GM12878 (cell line): ENCODE data around the gene CNTNAP2.

ENCODE experiments used
- FOXK2 ChIP-seq: fragments of 450-650 bp; IDR thresholded peaks from 2 replicates; pipeline ENCODE4 v1.6.1; 2017; ENCODE audit warnings: mild to moderate bottlenecking, moderate library complexity
- TCF7 ChIP-seq: IDR thresholded peaks from 2 replicates; pipeline ENCODE4 v1.6.1; 2014; ENCODE audit warnings: antibody characterized with exemption, borderline replicate concordance
- YBX1 ChIP-seq: fragments of 450-650 bp; IDR thresholded peaks from 2 replicates; pipeline ENCODE4 v1.6.1; 2016; ENCODE audit warnings: antibody characterized with exemption
- TF ChIP-seq, protein P1 (sequence below), 3 experiments: IDR thresholded peaks in 2 of 3; conservative IDR thresholded peaks in 1 of 3; 2 replicates each; pipeline ENCODE4 v1.5.1; 2011; ENCODE audit warnings: low read depth in 3 of 3, low read length in 3 of 3, mild to moderate bottlenecking in 3 of 3, control low read depth in 2 of 3, moderate library complexity in 2 of 3, inconsistent platforms in 1 of 3, mixed read lengths in 1 of 3; ENCODE audit not compliant: control insufficient read depth in 2 of 3, insufficient read depth in 1 of 3; ENCODE audit errors: extremely low read depth in 1 of 3
- TF ChIP-seq, protein P2 (sequence below): IDR thresholded peaks from 2 replicates; pipeline ENCODE4 v1.6.1; 2012; ENCODE audit warnings: low read length, inconsistent platforms

- TF ChIP-seq YBX1 (no peak), TCF7 (no peak), FOXK2 (no peak)
- TF ChIP-seq, protein P1, sequence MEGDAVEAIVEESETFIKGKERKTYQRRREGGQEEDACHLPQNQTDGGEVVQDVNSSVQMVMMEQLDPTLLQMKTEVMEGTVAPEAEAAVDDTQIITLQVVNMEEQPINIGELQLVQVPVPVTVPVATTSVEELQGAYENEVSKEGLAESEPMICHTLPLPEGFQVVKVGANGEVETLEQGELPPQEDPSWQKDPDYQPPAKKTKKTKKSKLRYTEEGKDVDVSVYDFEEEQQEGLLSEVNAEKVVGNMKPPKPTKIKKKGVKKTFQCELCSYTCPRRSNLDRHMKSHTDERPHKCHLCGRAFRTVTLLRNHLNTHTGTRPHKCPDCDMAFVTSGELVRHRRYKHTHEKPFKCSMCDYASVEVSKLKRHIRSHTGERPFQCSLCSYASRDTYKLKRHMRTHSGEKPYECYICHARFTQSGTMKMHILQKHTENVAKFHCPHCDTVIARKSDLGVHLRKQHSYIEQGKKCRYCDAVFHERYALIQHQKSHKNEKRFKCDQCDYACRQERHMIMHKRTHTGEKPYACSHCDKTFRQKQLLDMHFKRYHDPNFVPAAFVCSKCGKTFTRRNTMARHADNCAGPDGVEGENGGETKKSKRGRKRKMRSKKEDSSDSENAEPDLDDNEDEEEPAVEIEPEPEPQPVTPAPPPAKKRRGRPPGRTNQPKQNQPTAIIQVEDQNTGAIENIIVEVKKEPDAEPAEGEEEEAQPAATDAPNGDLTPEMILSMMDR (IDR thresholded peaks at IDR 0.05 in 2 of 3, conservative IDR thresholded peaks at IDR 0.05 in 1 of 3; ENCODE audit: control insufficient read depth in 2 of 3, extremely low read depth in 1 of 3, insufficient read depth in 1 of 3, low read depth in 3 of 3, low read length in 3 of 3), result no peak
- TF ChIP-seq, protein P2, sequence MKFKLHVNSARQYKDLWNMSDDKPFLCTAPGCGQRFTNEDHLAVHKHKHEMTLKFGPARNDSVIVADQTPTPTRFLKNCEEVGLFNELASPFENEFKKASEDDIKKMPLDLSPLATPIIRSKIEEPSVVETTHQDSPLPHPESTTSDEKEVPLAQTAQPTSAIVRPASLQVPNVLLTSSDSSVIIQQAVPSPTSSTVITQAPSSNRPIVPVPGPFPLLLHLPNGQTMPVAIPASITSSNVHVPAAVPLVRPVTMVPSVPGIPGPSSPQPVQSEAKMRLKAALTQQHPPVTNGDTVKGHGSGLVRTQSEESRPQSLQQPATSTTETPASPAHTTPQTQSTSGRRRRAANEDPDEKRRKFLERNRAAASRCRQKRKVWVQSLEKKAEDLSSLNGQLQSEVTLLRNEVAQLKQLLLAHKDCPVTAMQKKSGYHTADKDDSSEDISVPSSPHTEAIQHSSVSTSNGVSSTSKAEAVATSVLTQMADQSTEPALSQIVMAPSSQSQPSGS, result no peak
Measured at GRCh38 chr7:147859033-147859432, 1742.4 kb downstream of the CNTNAP2 start.
